ENCODE data around the gene MIPOL1.

The MIPOL1 gene

DNA sequence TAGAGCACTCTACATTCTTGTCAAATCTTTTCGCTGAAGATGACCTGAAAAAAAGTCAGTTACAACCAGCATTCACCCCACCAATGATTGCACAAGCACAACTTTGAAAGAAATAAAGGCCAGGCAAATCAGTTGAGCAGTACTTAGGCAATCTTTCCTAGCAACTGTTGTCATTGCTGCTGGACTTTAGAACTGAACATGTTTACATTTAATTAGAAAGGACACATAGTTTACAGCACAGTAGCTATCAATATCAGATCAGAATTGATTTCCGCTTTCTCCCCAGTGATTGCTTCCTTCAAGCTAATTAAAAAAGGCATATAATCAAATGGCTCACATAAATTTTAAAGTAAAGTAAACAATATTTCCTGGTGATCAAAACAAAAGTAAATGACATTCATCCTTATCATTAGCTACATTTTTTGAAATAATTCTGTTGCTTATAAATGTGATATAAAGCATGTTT, 268.9 kb downstream of the MIPOL1 start:
- DNase-seq, result no peak

DNA sequence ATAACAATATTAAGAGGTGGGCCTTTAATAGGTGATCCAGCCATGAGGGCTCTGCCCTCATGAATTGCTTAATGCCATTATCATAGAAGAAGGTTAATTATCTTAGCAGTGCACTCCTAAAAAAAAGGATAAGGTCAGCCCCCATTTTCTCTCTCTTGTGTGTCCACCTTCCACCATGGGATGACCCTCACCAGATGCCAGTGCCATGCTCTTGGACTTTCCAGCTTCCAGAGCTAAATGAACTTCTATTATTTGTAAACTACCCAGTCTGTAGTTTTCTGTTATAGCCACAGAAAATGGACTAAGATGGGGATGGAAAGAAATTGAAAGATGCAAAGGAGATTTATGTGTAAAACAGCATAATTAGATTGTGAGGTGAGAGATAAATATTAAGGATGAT, 271.9 kb downstream of the MIPOL1 start:
- no peak for DNase-seq

DNA sequence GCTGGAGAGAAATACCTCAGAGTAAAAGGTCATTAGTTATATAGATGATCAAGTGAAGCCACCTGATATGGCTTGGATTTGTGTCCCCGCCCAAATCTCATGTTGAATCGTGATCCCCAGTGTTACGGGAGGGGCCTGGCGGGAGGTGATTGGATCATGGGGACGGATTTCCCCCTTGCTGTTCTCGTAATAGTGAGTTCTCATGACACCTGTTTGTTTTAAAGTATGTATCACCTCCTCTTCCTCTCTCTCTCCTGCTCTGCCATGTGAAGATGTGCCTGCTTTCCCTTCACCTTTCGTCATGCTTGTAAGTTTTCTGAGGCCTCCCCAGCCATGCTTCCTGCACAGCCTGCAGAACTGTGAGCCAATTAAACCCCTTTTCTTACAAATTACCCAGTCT, 272.5 kb downstream of the MIPOL1 start:
- DNase-seq, result no peak

DNA sequence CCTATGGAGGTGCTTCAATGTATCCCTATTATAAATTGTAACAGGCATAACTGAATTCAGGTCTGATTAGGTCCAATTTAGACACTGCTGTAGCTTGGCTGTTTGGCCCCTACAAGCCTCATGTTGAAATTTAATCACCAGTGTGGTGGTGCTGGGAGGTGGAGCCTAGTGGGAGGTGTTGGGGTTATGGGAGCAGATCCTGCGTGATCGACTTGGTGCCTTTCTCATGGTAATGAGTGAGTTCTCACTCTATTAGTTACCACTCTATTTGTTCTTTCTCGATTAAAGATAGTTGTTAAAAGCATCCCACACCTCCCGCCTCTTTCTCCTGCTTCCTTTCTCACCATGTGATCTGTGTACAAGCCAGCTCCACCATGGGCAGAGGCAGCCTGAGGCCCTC, 275.2 kb downstream of the MIPOL1 start:
- DNase-seq, result no peak

DNA sequence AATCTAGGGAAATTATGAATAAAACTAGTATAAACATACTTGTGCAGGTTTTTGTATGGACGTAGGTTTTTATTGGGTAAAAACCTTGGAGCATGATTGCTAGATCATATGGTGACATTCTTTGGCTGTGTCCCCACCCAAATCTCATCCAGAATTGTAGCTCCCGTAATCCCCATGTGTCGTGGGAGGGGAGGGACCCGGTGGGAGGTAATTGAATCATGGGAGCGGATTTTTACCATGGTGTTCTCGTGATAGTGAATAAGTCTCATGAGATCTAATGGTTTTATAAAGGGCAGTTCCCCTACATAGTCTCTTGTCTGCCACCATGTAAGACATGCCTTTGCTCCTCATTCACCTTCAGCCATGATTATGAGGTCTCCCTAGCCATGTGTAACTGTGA, 276.5 kb downstream of the MIPOL1 start:
- DNase-seq, result no peak

DNA sequence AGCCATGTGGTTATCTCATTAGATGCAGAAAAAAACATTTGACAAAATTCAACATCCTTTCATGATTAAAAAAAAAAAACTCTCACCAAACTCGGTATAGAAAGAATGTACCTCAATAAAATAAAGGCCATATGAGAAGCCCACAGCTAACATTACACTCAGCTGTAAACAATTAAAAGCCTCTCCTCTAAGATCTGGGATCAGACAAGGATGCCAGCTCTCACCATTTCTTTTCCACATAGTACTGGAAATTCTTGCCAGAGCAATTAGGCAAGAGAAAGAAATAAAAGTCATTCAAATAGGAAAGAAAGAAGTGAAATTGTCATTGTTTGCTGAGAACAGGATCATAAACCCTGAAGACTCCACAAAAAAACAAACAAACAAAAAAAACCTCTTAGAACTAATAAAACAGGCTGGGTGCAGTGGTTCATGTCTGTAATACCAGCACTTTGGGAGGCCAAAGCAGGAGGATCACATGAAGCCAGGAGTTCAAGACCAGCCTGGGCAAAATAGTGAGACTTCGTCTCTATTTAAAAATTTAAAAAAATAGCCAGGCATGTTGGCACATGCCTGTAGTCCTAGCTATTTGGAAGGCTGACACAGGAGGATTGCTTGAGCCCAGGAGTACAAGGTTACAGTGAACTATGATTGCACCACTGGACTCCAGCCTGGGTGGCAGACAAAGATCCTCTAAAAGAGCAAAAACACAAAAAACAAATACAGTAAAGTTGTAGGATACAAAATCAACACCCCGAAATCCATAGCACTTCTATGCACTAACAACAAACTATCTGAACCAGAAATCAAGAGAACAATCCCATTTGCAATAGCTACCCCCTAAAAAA, 282.9 kb downstream of the MIPOL1 start:
- no peak for DNase-seq

DNA sequence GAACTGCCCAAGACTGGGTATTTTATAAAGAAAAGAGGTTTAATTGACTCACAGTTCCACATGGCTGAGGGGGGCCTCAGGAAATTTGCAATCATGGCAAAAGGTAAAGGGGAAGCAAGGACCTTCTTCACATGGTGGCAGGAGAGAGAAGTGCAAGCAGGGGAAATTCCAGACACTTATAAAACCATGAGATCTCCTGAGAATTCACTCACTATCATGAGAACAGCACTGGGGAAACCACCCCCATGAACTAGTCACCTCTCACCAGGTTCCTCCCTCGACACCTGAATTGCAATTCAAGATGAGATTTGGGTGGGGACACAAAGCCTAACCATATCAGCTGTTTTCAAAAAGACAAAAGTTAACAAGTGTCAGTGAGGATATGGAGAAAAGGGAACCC, 284.7 kb downstream of the MIPOL1 start:
- no peak for DNase-seq

DNA sequence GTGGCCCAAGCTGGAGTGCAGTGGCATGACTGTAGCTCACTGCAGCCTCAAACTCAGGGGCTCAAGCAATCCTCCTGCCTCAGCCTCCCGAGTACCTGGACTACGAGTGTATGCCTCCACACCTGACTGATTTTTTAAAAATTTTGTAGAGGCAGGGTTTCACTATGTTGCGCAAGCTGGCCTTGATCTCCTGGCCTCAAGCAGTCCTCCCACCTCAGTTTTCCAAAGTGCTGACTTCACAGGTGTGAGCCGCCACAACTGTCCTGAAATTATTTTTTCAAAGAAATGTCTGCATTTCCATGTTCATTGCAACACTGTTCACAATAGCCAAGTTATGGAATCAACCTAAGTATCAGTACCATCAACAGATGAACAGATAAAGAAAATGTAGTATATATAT, 285.9 kb downstream of the MIPOL1 start:
- no peak for DNase-seq

DNA sequence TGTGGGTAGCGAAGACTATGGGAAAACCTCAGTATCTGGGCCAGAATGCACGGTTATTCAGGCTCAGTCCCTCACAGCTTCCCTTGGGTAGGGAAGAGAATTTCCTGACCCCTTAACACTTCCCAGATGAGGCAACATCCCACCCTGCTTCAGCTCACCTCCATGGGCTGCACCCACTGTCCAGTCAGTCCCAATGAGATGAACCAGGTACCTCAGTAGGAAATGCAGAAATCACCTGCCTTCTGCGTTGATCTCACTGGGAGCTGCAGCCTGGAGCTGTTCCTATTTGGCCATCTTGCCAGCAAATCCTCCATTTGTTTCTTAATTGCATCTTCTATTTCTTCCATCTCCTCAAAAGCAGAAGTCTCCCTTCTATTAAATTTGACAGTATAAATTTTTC, 292.9 kb downstream of the MIPOL1 start:
- no peak for DNase-seq

DNA sequence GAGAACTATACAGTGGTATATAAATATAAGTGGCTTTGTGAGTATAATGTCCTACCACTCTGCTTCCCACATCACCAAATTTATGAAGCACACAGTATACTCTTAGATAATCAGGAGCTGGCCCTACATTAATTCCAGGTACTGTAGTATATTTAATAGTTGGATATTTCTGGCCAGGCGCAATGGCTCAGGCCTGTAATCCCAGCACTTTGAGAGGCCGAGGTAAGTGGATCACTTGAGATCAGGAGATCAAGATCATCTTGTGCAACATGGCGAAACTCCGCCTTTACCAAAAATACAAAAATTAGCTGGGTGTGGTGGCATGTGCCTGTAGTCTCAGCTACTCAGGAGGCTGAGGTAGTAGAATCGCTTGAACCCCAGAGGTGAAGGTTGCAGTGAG, 293.3 kb downstream of the MIPOL1 start:
- no peak for DNase-seq

DNA sequence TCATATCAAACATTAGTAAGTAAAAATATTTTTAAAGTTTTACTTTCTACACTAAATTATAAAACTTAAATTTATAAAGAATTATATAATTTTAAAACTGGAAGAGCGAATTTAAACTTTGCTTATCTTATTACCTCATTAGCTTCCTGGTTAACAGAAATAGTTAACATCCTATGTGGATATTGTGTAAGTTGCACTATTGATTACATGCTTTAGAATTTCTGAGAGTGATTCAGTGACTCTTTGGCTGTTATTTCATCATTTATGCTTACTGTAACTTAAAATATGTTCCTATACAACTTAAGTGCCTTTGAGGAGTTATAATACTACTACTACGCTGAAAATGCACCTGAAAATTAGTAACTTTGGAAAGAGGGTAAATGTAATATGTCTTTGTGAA, 295.9 kb downstream of the MIPOL1 start:
- no peak for DNase-seq

DNA sequence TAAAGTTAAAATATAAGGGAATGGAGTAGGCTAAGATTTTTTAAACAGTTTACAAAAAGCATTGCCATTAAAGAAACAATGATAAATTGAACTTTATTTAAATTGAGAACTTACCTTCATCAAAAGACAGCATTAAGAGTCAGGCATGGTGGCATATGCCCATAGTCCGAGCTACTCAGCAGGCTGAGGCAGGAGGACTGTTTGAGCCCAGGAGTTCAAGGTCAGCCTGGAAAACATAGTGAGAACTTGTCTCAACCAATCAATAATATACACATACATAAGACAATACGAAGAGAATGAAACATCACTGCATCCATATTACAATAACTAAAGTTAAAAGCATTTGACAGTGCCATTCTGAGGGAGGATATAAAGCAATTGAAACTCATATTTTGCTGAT, 299.7 kb downstream of the MIPOL1 start:
- no peak for DNase-seq

DNA sequence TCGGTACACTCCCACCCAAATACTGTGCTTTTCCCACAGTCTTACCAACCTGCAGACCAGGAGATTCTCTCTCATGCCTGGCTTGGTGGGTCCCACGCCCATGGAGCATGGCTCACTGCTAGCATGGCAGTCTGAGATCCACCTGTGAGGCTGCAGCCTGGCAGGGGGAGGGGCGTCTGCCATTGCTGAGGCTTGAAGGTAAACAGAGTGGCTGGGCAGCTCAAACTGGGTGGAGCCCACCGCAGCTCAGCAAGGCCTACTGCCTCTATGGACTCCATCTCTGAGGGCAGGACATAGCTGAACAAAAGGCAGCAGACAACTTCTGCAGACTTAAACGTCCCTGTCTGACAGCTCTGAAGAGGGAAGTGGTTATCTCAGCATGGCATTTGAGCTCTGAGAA, 304.1 kb downstream of the MIPOL1 start:
- DNase-seq, result no peak

DNA sequence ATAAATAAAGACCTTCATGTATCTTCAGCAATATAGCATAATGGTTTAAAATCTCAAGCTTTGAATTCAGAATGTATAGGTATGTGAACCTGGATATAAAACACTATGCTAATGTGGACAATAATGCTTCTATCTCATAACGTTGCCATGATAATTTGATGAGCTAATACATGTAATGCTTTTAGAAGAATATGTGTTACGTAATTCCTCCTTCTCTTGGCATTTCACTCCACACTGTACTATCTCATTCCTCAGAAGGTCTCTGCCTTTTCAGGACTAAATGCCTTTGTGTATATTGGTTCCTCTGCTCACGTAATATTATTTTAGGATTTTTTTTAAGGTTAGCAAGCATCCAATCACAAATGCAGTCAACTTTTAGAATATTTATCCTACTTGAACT, 310.8 kb downstream of the MIPOL1 start:
- DNase-seq, result no peak

DNA sequence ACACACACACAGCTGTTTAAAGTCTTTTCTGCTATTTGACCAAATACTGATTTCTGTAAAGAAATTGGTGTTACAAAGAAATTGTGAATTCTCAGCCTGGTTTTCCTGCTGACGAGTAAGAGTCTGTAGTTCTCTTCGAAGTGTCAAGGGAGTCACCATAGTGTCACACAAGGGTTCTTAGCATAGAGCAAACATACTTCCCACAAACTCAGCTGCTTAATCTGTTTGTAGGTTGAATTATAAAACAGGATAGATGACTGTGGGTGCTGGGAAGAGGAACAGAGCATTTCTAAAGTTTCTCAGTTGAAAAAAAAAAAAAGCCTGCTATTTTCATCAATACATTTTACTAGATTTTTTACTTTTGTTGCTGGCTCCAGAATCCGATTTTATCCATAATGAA, 314.4 kb downstream of the MIPOL1 start:
- no peak for DNase-seq

DNA sequence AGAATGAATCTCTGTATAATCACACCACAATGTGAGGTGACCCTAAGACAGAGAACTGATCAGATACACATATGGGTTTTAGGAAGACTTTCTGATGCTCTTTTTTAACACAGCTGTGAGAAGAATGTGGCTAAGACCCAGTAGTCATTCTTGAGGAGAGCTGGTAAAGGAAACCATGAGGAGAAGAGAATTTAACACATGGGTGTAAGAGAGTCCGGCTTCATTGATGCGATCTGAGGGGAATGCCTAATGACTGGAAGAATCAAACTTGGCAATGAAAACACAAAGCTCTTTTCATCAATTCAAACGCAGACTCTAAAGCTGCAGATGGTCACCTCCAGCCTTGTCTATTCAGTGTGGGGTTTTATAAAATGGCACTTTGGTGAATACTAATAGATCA, 318.0 kb downstream of the MIPOL1 start:
- DNase-seq, result no peak

DNA sequence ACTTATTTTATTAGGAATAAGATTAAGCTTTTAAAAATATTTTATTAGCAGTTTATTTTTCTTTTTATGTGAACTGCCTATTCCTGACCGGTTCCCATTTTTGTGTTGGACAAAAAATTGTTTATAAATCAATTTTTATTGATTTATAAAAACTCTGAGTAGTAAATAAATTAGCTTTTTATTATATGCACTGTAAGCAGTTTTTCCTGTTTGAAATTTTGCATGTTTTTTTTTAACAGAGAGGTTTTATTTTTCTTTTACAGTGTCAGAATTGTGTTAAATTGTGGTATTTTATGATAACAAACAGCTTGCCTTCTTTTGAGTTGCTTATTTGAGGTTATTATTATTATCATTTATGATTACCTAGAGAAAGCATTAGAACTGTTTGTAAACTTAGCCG, 329.3 kb downstream of the MIPOL1 start:
- no peak for DNase-seq

DNA sequence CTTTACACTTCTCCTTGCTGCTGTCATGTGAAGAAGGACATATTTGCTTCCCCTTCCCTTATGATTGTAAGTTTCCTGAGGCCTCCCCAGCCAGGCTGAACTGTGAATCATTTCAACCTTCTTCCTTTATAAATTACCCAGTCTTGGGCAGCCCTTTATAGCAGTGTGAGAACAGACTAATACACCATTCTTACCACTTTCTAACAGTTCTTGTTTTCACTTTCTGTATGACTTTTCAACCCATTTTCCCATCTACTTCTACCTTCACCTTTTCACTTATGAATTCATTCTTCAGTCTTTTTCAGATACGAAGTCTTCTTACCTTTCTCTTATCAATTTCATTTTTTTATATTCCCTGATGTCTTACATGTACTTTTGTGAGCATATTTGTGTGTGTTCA, 342.3 kb downstream of the MIPOL1 start:
- no peak for DNase-seq

DNA sequence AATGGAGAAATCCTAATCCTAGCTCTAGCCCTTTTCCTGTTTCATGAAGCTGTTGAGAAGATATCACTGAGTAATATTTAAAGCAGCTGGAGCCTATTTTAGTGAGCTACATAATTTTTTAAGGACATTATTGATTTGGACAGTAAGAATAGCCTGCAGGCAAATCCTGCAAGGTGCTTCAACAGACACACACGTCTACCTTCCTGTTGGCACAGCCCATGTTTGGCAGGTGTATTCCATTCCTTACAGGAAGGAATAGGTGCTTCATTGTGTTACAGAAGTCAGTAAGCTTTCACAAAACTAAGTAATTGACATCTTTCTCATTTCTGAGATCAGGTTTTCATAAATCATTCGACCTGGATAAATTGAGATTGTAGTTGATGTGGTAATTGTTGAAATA, 346.7 kb downstream of the MIPOL1 start:
- DNase-seq, result no peak

DNA sequence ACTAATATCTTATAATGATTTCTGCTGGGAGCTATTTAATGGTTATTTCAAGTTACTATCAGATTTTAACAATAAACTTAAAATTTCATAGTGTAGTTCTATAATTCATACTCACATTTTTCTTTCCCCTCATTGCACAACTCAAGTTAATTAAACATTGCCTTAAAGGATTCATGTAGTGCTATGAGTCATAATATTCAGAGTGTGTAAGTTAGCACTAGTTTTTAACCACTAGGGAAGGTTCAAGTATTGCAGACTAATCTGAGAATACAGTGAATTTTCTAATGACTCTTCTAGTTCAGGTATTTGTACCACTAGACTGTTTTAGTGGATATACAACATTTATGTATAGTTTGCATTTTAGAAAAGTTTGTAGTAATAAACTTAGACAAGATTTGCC, 347.4 kb downstream of the MIPOL1 start:
- DNase-seq, result no peak

DNA sequence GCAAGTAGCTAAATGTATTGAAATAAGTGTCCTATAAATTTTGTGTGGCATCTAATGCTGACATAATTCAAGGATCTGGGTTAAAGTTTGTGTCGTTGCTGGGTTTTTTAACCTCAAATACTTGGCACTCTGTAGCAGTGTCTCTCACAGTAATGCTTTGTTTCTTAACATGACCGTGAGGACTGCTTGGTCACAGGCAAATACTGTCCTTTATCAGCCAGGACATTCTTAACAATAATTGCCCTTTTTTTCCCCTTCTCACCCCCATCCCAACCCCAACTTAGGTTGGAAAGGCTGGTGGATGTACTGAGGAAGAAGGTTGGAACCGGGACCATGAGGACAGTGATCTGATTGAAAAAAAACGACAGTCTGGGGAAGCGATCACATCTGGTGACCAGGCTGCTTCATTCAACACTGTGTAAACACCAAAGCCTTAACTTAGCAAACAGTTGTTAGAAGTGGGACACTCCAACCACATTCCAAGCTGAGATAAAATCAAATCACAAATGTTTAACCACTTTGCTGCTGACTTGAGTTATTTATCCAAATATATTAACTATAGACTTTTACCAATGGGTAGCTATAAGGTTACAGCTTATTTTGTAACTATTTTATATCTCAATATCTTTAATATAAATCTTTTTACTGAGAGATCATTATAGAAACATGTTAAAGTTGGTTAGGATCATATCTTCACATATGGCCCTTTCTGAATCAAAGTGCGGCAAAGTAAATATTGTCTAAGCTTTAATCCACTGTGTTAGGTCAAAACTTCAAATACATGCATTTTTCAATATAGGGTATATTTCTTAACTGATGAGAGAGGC, 349.1 kb downstream of the MIPOL1 start:
- DNase-seq, result no peak

DNA sequence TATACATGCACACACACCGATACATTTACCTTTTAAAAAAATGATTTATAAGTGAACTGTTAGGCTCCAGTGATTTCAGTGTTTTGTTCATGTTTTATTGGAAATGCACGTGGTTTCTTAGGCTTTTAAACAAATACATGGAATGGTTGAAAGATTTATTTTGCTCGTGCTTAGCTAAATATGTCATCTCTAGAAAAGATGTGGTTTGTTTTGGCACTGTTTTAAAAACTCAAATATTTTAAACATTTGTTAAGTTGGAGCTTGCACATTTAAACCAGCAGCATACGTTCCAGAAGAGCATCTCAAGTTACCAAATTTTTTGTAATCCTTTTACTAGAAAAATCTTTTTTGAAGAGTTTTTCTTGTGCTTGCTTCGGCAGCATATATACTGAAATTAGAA, 352.8 kb downstream of the MIPOL1 start:
- DNase-seq, result no peak

DNA sequence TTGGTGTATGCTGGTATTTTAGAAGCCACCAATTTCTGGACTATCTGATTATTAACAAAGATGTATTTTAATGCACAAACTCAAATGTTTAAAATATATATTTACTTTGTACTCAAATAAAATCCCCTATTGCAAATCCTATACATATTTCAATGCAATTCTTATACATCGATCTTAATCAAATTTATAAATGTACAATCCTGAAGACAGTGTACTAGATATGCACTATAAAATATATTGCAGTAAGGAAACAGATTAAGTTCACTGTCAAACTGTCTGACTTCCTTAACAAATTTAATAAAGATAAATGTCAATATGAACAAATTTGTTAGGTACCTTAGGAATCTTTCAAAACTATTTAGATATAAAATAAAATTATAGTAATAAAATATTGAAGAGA, 353.4 kb downstream of the MIPOL1 start:
- no peak for DNase-seq

DNA sequence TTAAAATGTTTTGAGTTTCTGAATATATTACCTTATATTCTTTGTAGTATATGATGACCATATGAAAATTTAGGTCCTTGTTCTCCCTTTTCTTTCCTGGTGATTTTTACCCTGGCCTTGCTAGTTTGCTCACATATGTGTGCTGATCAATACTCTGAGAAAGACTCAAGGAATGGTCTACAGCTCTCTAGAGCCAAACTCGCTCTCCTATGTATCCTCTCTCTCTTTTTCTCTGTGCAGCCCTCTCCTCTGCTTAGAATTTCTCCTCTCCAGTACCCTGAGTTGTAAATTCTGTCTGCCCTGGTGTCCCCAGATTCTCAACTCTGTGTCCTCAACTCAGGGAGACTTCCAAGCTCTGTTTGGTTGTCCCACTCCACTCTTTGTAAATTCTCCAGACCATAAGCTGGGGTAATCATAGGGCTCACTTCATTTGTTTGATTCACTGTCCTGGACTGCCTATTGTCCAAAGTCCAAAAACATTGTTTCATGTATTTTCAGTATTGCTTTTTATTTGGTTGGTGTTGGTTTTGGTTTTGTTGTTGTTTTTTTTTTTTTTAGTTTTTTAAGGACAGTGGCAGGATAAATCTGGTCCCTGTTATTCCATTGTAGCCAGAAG, 356.3 kb downstream of the MIPOL1 start:
- no peak for DNase-seq
